C4-2B (cell line): ENCODE data around the gene FHL3.

Experiments
- CTCF ChIP-seq: fragments of 450-650 bp; conservative IDR thresholded peaks from 2 replicates; pipeline ENCODE4 v1.5.1; 2017; ENCODE audit warnings: mild to moderate bottlenecking
- ZFX ChIP-seq: fragments of 450-650 bp; IDR thresholded peaks from 2 replicates; pipeline ENCODE4 v1.6.1; 2017

DNA sequence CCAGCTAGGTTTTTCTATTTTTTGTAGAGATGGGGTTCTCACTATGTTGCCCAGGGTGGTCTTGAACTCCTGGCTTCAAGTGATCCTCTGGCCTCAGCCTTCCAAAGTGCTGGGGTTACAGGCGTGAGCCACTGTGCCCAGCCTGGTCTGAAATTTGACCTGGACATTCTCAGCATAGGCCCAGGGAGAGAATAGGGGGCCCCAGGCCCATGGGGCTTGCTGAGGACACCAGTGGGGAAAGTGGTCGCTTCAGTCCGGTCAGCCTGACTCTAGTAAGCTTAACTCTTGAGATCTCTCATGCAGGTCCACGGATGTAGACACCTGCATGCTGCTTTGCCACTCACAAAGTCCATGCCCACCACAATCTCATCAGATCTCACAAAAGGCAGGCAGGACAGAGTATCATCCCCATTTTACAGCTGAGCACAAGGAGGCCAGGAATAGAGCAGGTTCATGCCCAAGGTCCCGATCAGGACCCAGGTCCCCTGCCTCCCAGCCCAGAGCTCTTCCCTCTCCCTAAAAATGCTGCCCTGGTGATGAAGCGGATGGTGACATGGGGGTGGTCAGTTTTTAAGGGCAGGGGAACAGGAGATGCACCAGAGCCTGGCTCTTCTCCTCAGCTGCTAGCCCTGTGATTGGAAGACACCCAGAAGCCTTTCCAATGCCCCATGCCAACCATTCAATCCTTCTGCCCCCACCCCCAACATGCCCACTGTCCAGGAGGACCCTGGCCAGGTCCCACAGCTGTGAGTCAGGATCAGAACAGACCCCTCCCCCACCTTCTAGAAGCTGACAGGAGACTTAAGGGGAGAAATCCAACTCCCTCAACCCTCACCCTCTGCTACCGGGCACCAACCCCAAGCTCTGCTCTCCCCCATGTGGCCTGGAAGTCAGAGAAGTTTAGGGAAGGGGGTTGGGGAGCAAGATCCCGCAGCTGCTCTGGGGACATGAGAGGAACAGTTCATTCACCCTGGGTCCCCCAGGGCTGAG is 1.8 kb downstream of the FHL3 start:
- TF ChIP-seq CTCF (no peak), ZFX (no peak)
